ENCODE measurements around the gene SRSF5.

DNA sequence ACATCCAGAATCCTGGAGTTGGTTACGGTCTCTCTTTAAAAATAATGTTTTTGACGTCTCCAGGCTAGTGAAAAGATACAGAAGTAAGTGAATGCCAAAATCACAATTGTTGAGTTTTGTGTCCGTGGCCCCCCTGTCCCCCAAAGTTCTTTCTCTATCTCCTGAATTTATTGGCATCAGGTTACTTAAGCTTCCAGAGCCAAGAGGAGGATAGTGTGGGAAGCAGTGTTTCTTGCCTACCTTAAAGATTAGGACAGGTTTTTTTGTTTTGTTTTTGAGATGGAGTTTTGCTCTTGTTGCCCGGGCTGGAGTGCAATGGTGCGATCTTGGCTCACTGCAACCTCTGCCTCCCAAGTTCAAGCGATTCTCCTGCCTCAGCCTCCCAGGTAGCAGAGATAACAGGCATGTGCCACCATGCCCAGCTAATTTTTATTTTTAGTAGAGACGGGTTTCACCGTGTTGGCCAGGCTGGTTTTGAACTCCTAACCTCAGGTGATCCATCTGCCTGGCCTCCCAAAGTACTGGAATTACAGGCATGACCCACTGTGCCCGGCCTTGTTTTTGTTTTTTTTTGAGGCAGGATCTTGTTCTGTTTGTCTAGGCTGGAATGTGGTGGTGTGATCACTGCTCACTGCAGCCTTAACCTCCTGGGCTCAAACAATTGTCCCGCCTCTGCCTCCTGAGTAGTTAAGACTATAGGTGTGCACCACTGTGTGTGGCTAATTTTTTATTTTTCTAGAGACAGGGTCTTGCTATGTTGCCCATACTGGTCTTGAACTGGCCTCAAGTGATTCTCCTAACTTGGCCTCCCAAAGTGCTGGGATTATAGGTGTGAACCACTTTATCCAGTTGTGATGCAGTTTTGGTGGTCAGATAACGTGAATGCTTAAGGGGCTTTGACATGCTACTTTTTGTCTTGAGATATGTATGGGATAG lies 5.4 kb downstream of the SRSF5 start:
- TF ChIP-seq POLR2A (IDR thresholded peaks at IDR 0.05), result no peak
- no peak for TF ChIP-seq CTCF (IDR thresholded peaks at IDR 0.05)

Measured in vagina (tissue), 2 donors.